MM.1S (cell line): Measurements from ENCODE around the gene HEMK1.

Experiments used
- EZH2 ChIP-seq: fragments of 300-600 bp; sonication (generic); optimal IDR thresholded peaks from 2 replicates; pipeline ENCODE3; 2017; ENCODE audit warnings: low read depth, mild to moderate bottlenecking, antibody characterized with exemption, low read length, mixed read lengths
- EZH2phosphoT487 ChIP-seq: fragments of 300-600 bp; sonication (generic); IDR thresholded peaks from 2 replicates; pipeline ENCODE4 v1.6.1; 2018; ENCODE audit warnings: antibody characterized with exemption, low read length
- TF ChIP-seq, protein P1 (sequence below): fragments of 300-600 bp; sonication (generic); IDR thresholded peaks from 2 replicates; pipeline ENCODE4 v1.5.1; 2016; ENCODE audit warnings: antibody characterized with exemption, low read length, mixed read lengths

DNA sequence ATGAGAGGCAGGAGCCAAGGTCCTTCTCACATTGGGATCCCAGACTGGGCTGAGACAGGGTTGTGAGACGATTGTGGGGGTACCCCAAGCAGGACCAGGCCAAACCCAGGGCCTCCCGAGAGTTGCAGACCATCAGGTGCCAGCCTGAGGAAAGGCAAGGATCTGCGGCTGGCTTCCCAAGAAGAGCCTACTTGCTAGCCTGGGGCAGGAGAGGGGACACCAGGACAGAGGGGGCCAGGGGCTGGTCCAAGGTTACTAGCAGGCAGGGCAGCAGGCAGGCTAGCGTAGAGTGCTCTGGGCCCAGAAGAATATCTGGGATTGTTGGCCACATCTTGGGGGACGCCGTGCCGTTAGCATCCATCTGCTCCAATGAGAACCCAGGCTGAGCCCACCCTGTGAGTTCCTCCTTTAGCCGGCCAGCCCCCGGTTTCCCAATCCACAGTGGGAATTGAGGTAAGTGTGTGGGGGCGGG is 41.7 kb downstream of the HEMK1 start:
- TF ChIP-seq, protein P1, sequence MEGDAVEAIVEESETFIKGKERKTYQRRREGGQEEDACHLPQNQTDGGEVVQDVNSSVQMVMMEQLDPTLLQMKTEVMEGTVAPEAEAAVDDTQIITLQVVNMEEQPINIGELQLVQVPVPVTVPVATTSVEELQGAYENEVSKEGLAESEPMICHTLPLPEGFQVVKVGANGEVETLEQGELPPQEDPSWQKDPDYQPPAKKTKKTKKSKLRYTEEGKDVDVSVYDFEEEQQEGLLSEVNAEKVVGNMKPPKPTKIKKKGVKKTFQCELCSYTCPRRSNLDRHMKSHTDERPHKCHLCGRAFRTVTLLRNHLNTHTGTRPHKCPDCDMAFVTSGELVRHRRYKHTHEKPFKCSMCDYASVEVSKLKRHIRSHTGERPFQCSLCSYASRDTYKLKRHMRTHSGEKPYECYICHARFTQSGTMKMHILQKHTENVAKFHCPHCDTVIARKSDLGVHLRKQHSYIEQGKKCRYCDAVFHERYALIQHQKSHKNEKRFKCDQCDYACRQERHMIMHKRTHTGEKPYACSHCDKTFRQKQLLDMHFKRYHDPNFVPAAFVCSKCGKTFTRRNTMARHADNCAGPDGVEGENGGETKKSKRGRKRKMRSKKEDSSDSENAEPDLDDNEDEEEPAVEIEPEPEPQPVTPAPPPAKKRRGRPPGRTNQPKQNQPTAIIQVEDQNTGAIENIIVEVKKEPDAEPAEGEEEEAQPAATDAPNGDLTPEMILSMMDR = no peak
- TF ChIP-seq EZH2phosphoT487 (no peak), EZH2 (no peak)
